ENCODE measurements around the gene KLHL17.
"Not testable (repeated sequence)": the region's sequence is repeated elsewhere in the genome, so short reads cannot be mapped to it uniquely, and the experiment has no call there.

Gene KLHL17

GRCh38 chr1:935751-936231 is 24.6 kb upstream of the KLHL17 start:
- no peak for DNase-seq
- intact Hi-C loops (cut with DNase I) = no loop called here

GRCh38 chr1:936348-937264 is 23.8 kb upstream of the KLHL17 start:
- intact Hi-C loops (cut with DNase I) = no loop called here

GRCh38 chr1:937521-937920 is 22.9 kb upstream of the KLHL17 start:
- no peak for DNase-seq
- intact Hi-C loops (cut with DNase I) = no loop called here

More at GRCh38 chr1:936348-937264, 23.8 kb upstream of the KLHL17 start:
- no peak for DNase-seq

GRCh38 chr1:938088-938683 is 22.2 kb upstream of the KLHL17 start:
- intact Hi-C loops (cut with DNase I) = no loop called here
- DNase-seq = no peak

GRCh38 chr1:938711-939489 is 21.5 kb upstream of the KLHL17 start:
- DNase-seq = no peak
- intact Hi-C loops (cut with DNase I) = no loop called here

GRCh38 chr1:939511-940106 is 20.8 kb upstream of the KLHL17 start:
- DNase-seq = no peak
- intact Hi-C loops (cut with DNase I) = no loop called here

- peak in 1 of 10 donors; percentile 58 for DNase-seq
- intact Hi-C loops (cut with DNase I) = no loop called here
Observed at GRCh38 chr1:940107-941014, 20.0 kb upstream of the KLHL17 start.

- intact Hi-C loops (cut with DNase I) = no loop called here
Observed at GRCh38 chr1:941015-941587, 19.3 kb upstream of the KLHL17 start.

GRCh38 chr1:941588-942383 is 18.6 kb upstream of the KLHL17 start:
- intact Hi-C loops (cut with DNase I) = no loop called here
- peak in 1 of 10 donors; percentile 39 for DNase-seq

More at GRCh38 chr1:941015-941587, 19.3 kb upstream of the KLHL17 start:
- DNase-seq = no peak

GRCh38 chr1:942411-942821 is 18.0 kb upstream of the KLHL17 start:
- no peak for DNase-seq
- intact Hi-C loops (cut with DNase I) = no loop called here

GRCh38 chr1:942864-943533 is 17.4 kb upstream of the KLHL17 start:
- intact Hi-C loops (cut with DNase I) = no loop called here
- DNase-seq = no peak

- no peak for DNase-seq
- intact Hi-C loops (cut with DNase I) = no loop called here
Observed at GRCh38 chr1:943545-944340, 16.6 kb upstream of the KLHL17 start.

GRCh38 chr1:944341-945325 is 15.8 kb upstream of the KLHL17 start:
- DNase-seq = no peak
- intact Hi-C loops (cut with DNase I) = no loop called here

- intact Hi-C loops (cut with DNase I) = no loop called here
Observed at GRCh38 chr1:945688-946556, 14.5 kb upstream of the KLHL17 start.

GRCh38 chr1:946811-947210 is 13.6 kb upstream of the KLHL17 start:
- intact Hi-C loops (cut with DNase I); DNase-seq: not testable (repeated sequence)

More at GRCh38 chr1:945688-946556, 14.5 kb upstream of the KLHL17 start:
- DNase-seq = no peak
